HEK293 (cell line): ENCODE data around the gene SLC16A13.

Source experiments
- CTCF ChIP-seq: fragments of 450-650 bp; formaldehyde crosslinking; IDR thresholded peaks from 2 replicates; pipeline ENCODE4 v1.5.1; 2016; ENCODE audit warnings: missing biosample characterization, missing genetic modification characterization
- KLF16 ChIP-seq: fragments of 450-650 bp; formaldehyde crosslinking; IDR thresholded peaks from 2 replicates; pipeline ENCODE4 v1.5.1; 2017; ENCODE audit warnings: missing biosample characterization, missing genetic modification characterization
- PRDM10 ChIP-seq: fragments of 450-650 bp; formaldehyde crosslinking; IDR thresholded peaks from 2 replicates; pipeline ENCODE4 v1.5.1; 2016; ENCODE audit warnings: missing biosample characterization, missing genetic modification characterization
- ZEB2 ChIP-seq: fragments of 450-650 bp; formaldehyde crosslinking; IDR thresholded peaks from 2 replicates; pipeline ENCODE4 v1.5.1; 2016; ENCODE audit warnings: missing biosample characterization, missing genetic modification characterization
- ZNF184 ChIP-seq: fragments of 450-650 bp; IDR thresholded peaks from 2 replicates; pipeline ENCODE4 v1.5.1; 2018; ENCODE audit warnings: missing biosample characterization, mild to moderate bottlenecking, missing genetic modification characterization
- ZNF302 ChIP-seq: fragments of 450-650 bp; formaldehyde crosslinking; IDR thresholded peaks from 2 replicates; pipeline ENCODE4 v1.5.1; 2016; ENCODE audit warnings: missing biosample characterization, missing genetic modification characterization, low read depth
- ZNF610 ChIP-seq: fragments of 450-650 bp; formaldehyde crosslinking; IDR thresholded peaks from 2 replicates; pipeline ENCODE4 v1.5.1; 2016; ENCODE audit warnings: missing biosample characterization, missing genetic modification characterization, borderline replicate concordance
- TF ChIP-seq, protein P1 (sequence below): fragments of 450-650 bp; formaldehyde crosslinking; IDR thresholded peaks from 2 replicates; pipeline ENCODE4 v1.5.1; 2016; ENCODE audit warnings: missing biosample characterization, missing genetic modification characterization
- TF ChIP-seq, protein P2 (sequence below): fragments of 450-650 bp; formaldehyde crosslinking; IDR thresholded peaks from 2 replicates; pipeline ENCODE4 v1.5.1; 2016; ENCODE audit warnings: missing biosample characterization, missing genetic modification characterization

- TF ChIP-seq, protein P1, sequence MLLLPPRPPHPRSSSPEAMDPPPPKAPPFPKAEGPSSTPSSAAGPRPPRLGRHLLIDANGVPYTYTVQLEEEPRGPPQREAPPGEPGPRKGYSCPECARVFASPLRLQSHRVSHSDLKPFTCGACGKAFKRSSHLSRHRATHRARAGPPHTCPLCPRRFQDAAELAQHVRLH (tag by site-specific recombination), result no peak
- TF ChIP-seq KLF16 (tag by site-specific recombination) (no peak), CTCF (tag by site-specific recombination) (no peak), PRDM10 (tag by site-specific recombination) (no peak), ZEB2 (tag by site-specific recombination) (no peak), ZNF610 (tag by site-specific recombination) (no peak), ZNF184 (no peak), ZNF302 (tag by site-specific recombination) (no peak)
- TF ChIP-seq, protein P2, sequence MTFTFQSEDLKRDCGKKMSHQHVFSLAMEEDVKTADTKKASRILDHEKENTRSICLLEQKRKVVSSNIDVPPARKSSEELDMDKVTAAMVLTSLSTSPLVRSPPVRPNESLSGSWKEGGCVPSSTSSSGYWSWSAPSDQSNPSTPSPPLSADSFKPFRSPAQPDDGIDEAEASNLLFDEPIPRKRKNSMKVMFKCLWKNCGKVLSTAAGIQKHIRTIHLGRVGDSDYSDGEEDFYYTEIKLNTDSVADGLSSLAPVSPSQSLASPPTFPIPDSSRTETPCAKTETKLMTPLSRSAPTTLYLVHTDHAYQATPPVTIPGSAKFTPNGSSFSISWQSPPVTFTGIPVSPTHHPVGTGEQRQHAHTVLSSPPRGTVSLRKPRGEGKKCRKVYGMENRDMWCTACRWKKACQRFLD (tag by site-specific recombination), result no peak
Observed at GRCh38 chr17:7026471-7027115, 9.2 kb upstream of the SLC16A13 start.
